D341Med (cell line): Measurements from ENCODE around the gene CNNM1.

Experiments used
- DNase-seq: peaks from one replicate; pipeline ENCODE4 v3.0.0; 2012; ENCODE audit warnings: low spot score

Gene CNNM1

GRCh38 chr10:99418910-99419624 is 89.9 kb downstream of the CNNM1 start:
- no peak for DNase-seq

- DNase-seq: no peak
Measured at GRCh38 chr10:99419688-99420087, 90.5 kb downstream of the CNNM1 start.

DNA sequence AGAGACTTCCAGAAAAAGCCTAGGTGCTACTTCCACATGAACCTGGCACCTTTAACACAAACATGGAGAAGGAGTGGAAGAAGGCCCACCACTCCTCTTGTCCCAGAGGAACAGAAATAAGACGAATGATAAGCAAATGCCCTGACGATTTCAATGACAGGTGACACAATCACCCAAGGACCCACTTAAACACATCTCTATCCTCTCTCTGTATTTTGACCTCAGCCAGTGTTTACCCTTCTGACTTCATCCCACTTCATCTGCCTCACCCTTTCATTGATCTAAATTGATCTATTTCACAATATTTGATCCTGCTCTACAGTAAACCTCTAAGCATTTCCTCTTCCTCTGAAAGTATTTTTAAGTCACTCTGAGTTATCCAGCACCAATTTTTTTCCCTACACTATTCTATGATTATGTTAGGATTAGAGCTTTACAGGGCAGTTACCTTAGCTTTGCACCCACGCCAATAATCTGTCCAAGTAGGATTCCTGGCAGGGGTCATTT is 92.1 kb downstream of the CNNM1 start:
- DNase-seq: no peak

DNA sequence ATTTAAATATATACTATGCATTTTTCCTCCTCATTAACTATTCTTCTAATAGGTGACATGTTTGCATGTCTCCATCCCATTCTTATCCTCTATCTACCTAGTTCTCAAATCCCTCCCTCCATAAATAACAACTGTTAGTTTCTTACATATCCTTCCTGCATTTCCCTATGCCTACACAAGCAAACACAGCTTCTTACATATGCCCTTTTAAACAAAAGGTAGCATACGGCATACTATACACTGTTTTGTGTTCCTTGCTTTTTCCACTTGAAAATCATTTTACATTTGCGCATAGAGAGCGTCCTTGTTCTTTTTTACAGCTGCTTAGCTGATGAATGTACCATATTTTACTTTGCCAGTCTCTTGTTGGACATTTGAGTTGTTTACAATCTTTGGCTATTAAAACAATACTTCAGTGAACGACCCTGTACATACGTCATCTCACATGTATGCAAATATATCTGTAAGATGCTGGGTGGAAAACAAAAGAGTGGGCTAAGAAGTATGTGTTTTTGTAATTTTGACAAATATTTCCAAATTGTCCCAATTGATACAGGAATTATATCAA is 93.5 kb downstream of the CNNM1 start:
- DNase-seq: no peak

- DNase-seq: no peak
Measured at GRCh38 chr10:99424656-99425055, 95.5 kb downstream of the CNNM1 start.

DNA sequence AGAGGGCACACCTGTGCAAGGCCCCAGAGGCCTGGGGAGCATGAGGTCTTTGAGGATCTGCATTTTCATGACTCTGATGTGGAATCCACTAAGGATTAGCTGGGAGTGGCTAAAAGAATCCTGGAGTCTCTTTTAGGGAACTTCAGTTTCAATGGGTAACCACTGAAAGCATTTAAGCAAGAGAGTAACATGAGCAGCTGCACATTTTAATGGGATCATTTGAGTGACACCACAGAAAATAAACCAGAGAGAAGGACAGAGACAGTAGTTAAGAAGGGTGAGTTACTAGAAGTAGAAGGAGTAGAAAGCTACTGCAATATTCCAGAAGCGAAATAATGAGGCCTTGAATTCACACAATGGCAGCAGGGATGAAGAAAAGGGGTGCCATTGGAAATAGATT is 96.0 kb downstream of the CNNM1 start:
- no peak for DNase-seq

- no peak for DNase-seq
Measured at GRCh38 chr10:99426689-99427088, 97.5 kb downstream of the CNNM1 start.

DNA sequence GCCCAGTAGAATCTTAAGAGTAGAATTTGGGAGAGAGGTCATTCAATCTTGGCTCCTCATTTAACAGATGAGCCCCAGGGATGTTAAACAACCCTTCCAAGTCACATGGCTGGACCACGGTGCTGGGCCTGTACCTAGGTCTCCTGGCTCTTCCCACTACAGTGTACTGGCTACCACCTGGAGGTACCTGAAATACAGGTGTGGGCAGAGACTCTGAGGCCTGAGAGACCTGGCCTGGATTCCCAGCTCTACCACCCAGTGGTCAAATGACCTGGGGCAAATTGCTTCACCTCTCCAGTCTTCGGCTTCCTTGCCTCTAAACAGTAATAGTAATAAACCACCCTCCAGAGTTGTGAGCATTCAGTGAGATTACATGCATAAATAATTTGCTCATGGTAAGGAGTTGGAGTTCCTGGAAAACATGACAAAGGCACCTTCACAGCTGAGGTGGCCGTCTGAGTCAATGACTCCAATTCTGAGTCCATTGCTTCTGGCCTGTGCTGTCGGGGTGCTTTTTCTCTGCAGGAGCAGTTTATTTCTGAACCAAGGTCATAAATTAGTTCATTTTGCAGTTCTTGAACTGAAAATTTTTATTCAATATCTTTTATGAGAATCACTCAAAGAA is 98.5 kb downstream of the CNNM1 start:
- no peak for DNase-seq

DNA sequence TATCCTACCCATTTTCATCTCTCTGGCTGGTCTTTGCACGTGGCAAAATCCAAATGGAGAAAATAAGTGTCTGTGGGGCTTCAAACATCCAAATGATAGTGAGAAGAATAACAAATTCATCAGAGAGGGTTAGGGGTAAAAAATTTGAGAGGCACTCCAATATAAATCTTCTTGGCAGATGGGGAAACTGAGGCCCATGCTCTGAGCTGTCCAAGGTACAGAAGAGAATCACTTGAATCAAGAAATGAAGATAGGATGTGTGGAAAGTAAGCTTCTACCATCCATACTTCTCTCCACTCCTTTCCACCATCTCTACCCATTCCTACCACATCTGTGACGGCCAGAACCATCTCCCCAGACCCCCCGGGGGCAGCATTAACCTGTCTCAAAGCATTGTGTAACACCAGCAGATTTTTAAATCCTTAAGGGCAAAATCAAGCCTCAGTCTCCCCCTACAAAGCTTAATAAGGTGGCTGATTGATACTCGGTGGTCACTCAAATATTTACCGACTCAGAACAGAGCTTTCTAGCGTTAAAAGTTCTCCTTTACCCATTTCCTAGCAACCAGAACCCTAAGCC is 100.5 kb downstream of the CNNM1 start:
- no peak for DNase-seq

DNA sequence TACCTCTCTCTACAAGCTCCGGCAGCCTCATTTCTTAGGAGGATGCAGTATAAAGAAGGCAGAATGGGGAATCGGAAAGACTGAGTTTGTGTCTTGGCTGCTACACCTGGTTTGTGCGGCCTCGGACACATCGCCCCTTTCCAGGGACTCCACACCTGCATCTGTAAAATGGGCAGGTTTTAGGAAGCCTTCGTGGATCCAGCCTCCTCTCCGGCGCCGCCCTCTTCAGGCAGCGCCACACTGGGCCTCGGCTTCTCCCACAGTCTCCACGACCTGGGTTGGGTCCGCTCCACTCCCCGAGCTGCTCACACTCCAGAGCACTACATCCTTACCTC is 100.9 kb downstream of the CNNM1 start:
- DNase-seq: no peak

DNA sequence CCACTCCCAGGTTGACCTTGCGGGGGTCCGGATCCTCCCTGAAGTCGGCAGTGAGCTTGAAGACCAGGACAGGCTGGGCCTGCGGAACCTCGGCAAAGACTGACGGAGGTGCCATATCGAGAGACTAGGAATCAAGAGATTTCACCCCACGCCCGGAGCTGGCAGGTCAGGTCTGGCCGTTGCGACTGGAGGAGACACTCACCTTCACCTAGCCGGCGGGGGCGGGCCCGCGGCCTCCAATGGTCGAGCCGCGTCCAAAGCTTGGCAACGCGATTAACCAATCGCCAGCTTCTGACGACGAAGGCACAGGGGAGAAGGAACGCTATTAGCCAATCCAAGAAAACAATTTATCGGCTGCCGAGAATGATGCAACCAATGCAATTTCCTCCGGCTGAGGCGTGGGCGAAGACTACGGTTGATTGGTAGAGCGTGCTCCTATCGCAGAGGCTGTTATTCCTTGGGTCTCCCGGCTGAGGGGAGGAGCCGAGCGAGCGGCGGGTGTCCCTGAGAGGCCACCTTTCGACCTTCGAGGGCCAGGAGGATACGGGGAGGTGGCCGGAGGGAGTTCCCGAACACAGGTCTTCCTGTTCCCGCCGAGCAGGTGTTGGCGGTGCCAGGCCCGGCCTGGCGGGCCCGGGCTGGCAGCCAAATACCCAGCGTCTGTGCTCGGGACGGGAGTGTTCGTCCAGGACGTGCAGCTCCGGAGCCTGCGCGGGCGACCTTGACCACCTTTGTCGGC is 101.5 kb downstream of the CNNM1 start, which contains the start of gene GOT1:
Gene GOT1, minus strand, starts transcription at position 174 of the 739 bp plus-strand sequence. Its CDS starts 59 bp downstream, at position 115.
- peak; percentile 89 for DNase-seq

- peak; percentile 44 for DNase-seq
Measured at GRCh38 chr10:99431190-99431760, 102.1 kb downstream of the CNNM1 start.

GRCh38 chr10:99432047-99432446 is 102.9 kb downstream of the CNNM1 start:
- no peak for DNase-seq

GRCh38 chr10:99432881-99433280 is 103.7 kb downstream of the CNNM1 start:
- DNase-seq: no peak

- no peak for DNase-seq
Measured at GRCh38 chr10:99433378-99434020, 104.3 kb downstream of the CNNM1 start.

DNA sequence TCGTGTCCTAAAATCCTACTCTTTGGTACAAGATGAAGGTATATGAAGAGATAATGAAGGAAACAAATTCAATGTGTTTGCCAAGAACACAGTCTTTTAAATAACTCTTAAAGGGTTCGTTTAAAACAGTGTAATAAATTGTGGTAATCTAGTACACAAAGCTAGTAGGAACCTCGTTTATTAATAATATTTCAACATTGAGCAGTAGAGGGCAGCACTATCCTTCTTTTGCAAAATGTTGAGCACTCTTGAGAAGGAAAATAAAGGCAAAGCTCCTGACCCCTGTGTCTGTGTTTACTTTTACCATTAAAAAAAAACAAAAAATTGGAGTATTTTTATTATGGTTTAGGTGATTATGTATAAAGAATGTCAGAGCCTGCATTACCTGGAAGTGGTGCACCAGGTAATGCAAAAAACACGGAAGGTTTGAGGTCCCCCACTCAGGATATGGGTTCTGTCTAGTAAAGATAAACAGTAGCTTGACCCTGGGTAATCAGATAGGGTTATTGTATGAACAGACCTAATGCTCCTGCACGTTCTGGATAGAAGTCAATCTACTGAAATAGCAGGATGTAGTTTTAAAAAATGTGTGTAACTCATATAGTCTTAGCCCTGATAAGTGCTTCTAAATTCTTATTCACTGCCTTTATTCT is 107.0 kb downstream of the CNNM1 start:
- DNase-seq: no peak

DNA sequence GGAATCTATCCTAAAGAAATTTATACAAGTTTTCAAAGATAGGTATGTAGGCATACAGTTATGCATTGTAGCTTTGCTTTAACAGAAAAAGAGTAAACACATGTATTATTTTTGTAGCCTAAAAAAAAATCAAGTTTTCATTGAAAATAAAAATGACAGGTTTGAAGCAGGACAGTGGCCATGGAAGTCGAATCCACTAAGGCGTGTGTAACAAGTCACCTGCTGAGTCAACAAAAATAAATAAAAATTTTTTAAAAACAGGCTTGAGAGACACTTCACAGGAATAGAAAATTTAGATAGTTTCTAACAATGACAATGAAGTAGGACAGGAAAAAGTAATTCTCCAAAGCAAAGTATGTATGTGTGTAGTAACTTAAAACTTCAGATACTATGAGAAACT is 109.7 kb downstream of the CNNM1 start:
- DNase-seq: no peak

DNA sequence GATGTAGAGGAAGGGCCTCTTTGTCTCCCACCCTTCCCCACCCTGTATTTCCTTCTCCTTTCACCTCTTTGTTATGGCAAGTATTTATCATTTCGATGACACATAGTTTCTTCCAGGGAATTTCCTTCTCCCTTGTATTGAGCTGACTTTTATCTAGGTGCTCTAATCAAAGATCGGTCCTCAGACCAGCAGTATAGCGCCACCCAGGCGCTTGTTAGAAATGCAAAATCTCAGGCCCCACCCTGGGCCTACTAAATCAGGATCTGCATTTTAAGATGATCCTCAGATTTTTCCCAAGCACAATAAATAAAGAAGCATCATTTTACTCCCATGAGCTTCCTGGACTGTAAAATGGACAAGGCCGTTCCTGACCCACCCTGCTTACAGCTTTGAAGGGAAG is 113.2 kb downstream of the CNNM1 start:
- DNase-seq: no peak

DNA sequence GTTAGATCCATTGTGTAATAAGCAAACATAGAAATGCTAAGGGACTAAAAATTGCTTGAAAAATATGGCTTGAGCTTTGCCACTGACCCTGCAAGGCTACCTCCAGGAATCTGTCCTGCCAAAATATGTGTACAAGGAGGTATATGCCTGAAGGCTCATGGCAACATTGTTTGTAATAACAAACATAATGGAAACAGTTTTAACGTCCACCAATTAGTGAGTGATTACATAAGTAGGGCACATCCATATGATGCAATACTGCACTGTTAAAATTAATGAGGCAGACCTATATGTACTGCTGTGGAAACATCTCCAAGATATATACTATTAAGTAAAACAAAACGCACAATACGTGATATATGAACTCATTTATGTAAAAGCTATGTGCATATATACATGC is 114.3 kb downstream of the CNNM1 start:
- DNase-seq: no peak
